Fibroblast of upper back skin (primary cell): Measurements from ENCODE around the gene ABCC6.
"Not testable (repeated sequence)": the region's sequence is repeated elsewhere in the genome, so short reads cannot be mapped to it uniquely, and the experiment has no call there.

ENCODE experiments used
- DNase-seq: peaks from one replicate; pipeline ENCODE4 v3.0.0-alpha.2; 2013

ABCC6 gene

DNA sequence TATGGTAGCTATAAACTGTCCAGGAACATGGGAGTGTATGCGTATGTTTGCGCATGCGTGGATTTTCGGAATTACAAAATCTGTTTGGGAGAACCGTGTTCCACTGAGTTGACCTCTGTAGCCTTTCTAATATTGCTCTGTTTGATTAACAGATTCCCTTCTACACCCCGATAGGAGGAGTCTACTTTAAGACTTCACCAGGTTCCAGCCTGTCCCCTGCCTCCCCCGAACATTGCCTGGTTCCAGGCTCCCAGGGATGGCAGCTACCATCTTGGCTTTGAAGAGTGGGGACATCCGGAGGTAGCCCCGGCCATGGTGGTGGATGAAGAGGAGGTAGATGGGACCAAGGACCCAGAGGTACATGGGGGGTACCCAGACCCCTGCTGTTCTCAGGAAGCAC, 1.9 kb downstream of the ABCC6 start:
- not testable (repeated sequence) for DNase-seq

DNA sequence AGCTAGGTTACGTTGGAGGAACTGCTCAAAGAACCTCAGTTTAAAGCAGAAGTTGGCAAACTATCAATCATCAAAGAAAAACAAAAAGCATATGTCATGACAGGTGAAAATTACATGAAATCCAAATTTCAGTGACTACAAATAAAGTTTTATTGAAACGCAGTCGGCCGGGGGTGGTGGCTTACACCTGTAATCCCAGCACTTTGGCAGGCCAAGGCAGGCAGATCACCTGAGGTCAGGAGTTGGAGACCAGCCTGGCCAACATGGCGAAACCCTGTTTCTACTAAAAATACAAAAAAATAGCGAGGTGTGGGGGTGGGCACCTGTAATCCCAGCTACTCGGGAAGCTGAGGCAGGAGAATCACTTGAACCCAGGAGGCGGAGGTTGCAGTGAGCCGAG, 2.8 kb downstream of the ABCC6 start:
- DNase-seq = not testable (repeated sequence)

DNA sequence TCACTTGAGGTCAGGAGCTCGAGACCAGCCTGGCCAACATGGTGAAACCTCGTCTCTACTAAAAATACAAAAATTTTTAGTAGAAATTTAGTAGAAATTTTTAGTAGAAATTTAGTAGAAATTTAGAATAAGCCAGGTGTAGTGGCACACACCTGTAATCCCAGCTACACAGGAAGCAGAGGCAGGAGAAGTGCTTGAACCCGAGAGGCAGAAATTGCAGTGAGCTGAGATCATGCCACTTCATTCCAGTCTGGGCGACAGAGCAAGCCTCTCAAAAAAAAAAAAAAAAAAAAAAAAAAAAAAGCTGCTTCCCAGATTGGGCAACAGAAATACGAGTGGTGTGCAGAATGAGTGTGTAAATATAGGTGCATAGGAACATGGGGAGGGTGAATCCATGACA, 4.5 kb downstream of the ABCC6 start:
- DNase-seq = not testable (repeated sequence)

DNA sequence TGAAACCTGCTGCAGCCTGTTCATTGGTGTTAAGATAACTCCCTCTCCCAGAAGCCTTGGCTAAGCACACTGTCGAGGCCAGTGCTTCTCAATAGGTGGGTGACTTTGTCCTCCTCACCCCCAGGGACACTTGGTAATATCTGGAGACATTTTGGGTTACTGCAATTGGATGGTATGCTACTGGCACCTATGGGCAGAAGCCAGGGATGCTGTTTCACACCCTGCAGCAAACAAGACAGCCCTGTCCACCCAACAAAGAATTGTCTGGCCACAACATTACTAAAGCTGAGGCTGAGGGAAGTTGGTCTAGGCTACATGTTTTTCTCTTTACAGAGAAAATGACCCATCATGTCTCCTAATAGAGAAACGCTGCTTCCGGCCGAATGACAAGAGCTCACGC, 4.9 kb downstream of the ABCC6 start:
- DNase-seq = not testable (repeated sequence)

DNA sequence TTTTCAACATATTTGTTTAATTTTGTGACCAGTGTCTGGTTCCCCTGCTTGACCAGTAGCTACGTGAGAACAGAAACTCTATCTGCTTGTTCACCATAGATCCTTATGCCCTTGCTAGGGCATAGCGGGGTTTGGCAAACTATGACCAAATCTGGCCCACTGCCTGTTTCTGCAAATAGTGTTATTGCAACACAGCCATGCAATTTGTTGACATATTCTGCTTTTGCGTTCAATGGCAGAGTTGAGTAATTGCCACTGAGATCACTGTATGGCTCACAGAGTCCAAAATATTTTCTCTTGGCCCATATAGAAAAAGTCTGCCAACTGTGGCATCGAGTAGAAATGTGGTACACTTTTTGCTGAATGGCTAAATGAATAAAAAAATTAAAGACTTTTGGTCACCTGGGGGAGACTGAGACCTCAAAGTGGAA, 9.4 kb downstream of the ABCC6 start:
- DNase-seq = not testable (repeated sequence)

DNA sequence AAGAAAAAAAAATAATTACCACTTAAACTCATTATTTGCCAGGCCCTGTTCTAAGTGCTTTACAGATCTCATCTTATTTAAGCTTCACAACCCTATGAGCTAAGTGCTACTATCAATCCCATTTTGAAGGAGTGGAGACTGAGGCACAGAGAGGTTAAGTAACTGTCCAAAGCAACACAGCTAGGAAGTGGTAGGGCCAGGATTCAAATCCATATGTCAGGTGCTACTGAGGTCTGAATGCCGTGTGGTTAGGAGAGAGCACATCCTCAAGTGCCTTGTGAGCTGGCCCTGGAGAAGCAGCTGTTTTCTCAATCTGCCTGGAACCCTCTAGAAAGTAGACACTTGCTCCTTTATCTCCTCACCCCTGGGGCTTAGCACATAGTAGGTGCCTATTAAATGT, 11.9 kb downstream of the ABCC6 start:
- DNase-seq = not testable (repeated sequence)

DNA sequence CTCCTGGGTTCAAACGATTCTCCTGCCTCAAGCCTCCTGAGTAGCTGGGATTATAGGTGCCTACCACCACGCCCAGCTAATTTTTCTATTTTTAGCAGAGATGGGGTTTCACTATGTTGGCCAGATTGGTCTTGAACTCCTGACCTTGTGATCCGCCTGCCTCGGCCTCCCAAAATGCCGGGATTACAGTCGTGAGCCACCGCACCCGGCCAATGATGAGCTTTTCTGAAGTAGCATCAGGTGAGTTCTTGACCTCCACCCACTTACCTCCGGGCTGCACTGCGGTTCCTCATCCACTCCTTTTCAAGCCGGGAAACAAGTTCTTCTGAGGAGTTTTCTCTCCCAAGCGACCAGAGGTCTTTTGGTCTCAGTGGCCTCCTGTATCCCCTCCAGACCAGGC, 14.8 kb downstream of the ABCC6 start:
- not testable (repeated sequence) for DNase-seq

DNA sequence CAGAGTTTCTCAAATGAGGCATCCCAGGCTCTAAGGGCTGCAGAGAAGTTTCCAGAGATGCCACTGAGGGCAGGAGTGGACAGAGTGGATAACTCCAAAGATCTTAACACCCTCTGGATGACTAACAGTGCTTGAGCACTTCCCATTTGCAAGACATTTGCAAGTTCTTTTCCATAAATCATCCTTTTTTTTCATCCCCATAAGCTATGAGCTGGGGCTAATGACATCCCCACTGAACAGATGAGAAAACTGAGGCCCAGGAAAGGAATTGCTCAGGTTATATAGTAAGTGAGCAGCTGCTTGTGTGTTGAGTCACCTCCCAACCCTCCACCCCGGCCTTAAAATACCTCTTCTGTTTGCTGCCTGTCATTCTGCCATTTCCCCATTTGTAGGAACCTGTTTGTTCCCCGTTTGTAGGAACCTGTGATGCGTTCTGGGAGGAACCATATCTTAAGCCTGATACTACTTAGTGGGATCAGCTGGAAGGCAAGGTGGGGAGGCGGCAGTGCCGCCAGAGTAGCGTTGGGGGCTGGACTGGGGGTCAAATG, 15.4 kb downstream of the ABCC6 start:
- not testable (repeated sequence) for DNase-seq

DNA sequence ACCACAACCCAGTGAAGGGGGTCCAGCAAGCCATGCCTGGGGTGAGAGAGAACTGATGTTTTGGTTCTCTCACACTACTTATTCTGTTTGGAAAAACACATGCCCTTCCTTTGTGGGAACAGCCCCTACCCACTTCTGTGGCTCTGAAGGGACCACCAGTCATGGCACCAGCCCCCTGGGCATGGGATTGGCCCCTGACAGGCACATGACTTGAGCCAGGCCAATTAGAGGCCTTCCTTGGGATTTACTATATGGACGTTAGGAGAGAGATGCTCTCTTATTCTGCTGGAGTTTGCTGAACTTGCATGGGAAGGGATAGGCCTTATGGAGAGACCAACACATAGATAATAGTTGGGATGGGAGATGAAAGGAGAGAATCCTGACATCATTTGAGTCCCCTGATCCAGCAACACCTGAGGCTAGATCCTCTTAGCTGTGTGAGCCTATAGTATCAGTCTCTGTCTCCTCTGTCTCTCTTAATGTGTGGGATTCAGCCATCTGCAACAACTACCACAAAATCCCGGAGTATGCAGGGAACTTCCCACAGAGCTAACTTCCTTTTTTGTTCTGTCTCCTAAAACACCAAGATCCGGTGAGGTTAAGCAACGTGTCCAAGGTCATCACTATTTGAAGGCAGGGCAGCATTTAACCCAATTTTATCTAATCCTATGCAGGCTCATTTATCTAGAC, 16.1 kb downstream of the ABCC6 start:
- DNase-seq = not testable (repeated sequence)

DNA sequence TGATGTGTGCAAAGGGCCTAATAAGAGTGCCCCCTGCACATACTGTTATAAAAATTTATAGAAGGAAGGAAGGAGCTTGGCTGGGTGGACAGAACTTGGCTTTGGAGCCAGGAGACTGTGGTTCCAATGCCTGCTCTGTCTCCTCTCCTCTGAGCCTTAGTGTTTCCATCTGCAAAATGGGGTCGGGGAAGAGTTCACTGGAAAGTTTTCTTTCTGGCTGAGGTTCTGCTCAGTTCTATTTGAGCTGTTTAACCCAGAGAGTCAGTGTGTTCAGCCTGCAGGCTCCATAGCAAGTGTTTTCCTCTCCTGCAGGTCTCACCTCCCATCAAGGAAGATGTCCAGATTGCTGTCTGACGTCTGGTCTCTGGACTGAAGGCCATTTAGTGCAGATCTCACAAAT, 17.4 kb downstream of the ABCC6 start:
- not testable (repeated sequence) for DNase-seq

DNA sequence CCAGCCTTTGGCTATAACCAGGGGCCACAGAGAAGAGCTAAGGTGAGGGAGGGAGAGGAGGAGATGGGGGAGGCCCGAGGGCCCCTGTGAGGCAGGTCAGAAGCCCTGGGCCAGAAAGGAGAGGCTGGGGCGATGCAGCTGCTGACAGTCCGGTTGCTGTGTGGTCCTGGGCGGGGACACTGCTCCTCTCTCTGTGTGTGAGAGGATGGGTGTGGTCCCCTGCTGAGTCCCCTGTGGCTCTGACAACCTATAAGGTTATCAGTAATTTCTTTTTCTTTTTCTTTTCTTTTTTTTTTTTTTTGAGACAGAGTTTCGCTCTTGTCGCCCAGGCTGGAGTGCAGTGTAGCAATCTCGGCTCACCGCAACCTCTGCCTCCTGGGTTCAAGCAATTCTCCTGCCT, 18.7 kb downstream of the ABCC6 start:
- DNase-seq = not testable (repeated sequence)

DNA sequence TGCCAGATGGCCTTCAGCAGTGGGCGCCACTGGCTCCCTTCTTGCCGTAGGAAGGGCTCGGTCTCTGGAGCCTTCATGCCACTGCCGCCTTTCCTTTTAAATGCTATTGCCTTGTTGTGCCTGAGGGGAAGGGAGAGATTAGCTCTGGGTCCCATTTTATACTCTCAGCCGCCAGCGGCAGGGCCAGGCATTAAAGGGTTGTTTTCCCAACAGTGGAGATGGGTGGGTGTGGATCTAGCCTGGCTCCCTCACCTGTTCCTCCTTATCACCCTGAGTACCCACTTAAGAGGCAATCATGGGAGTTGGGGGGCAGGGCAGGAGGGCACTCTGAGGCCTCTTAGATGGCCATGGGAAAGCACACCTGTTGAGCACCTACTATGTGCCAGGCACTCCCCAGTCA, 19.8 kb downstream of the ABCC6 start:
- not testable (repeated sequence) for DNase-seq

DNA sequence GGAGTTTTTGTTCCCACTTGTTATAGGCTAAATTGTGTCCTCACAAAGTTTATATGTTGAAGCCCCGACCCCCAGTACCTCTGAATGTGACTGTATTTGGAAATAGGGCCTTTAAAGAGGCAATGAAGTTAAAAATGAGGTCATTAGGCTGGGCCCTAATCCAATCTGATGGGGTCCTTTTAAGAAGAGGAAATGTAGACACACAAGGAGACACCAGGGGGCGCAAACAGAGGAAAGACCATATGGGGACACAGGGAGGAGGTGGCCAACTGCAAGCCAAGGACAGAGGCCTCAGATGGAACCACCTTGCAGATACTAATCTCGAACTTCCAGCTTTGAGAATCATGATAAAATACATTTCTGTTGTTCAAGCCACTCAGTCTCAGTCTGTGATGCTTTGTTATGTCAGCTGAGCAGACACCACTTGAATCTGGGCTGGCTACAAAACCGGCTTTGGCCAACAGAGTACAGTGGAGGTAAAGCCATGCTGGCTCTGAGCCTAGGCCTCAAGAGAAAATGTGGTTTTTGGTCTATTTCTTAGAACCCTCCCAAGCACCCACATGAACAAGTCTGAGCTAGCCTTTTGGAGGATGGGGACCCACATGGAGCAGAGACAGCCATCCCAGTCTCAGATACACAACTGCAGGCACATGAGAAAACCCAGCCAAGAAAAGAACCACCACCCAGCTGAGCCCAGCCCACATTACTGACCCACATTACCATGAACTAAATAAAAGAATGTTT, 20.7 kb downstream of the ABCC6 start:
- DNase-seq = peak; percentile 43

DNA sequence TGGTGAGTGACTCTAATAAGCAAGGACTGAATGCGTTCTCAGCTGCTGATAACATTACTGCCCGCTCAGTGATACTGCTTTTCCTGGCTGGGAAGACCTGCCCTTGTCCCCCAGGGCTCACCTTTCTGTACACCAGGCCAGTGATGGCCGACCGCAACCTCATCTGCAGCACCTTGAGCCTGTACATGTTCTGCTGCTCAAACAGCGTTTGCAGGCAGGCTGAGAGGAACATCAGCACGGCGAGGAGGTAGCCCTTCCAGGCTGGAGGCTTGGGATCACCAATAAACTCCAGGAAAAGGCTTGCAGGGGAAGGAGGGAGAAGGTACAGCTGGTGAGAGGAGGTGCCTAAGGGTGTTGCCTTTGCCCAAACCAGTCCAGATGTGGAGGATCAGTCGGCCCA, 21.4 kb downstream of the ABCC6 start:
- not testable (repeated sequence) for DNase-seq

DNA sequence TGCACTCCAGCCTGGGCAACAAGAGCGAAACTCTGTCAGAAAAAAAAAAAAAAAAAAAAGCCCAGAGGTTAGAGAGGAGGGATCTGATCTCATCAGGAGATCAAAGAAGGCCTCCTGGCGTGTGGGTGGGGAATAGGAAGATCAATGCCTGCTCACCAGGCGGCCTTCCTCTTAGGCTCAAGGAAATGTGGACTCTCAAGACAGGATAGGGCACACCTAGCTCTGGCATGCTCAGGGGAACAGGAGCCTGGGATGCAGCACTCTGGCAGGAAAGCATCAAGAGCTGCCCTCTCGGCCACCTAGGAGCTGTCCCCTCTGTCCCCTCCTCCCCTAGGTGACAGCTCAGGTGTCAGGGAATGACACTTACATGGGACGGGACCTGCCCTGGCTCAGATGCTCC, 22.9 kb downstream of the ABCC6 start:
- not testable (repeated sequence) for DNase-seq

DNA sequence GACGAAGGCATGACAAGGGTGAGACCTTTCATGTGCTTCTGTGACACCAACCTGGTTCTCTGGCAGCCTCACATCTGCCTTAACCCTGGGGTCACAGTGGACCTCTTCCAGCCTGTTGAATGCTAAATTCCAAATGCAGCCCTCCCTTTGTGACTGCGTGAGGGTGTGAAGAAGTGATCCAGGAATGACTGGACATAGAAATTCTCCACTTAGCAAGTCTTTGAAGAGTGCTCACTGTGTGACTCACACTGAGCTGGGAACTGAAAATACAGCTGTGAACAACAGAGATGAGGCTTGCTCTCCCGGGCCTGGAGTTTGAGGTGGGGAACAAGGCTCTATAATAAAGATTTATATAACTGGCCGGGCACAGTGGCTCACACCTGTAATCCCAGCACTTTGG, 23.9 kb downstream of the ABCC6 start:
- DNase-seq = peak; percentile 55

DNA sequence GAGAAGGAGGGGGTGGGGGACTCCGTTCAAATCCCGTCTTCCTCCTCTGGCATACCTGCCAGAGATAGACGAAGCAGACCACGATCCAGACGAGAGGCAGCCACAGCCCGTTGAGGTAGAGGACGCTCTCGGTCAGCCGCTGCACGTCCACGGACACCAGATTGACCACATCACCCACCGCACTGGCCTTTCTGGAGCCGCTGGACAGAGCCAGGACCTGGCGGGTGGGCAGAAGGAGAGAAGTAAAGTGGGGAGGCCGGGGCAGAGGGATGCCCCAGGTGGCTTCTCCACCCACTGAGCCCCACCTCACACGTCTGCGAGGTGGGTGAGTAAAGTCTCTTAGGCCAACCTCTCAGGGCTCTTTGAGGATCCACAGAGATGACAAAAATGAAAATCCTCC, 25.3 kb downstream of the ABCC6 start:
- no peak for DNase-seq

DNA sequence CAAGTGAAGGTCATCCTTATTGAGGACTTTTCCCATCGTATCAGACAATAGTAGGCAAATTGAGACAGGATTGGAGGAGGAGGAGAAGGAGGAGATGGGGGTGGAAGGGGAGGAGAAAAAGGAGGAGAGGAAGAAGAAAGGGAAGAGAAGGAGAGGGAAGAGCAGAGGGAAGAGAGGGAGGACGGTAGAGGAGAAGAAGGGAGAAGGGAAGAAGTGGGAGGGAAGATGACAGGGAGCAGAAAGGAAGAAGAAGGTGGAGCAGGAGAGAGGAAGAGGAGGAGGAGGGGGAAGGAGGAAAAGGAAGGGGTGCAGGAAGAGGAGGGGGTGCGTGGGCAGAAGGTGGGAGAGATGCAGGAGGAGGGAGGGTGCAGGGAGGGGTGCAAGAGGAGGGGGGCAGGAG, 26.0 kb downstream of the ABCC6 start:
- DNase-seq = no peak

DNA sequence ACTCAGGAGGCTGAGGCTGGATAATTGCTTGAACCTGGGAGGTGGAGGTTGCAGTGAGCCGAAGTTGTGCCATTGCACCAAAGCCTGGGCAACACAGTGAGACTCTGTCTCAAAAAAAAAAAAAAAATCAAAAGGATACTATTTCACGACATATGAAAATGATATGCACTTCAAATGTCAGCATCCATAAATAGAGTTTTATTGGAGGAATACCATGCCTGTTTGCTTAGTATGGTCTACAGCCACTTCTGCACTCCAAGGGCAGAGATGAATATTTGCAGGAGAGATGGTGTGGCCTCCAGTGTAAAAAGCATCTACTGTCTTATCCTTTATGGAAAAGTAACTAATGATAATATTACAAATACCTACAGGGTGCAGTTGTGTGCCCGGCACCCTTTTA, 27.2 kb downstream of the ABCC6 start:
- no peak for DNase-seq

DNA sequence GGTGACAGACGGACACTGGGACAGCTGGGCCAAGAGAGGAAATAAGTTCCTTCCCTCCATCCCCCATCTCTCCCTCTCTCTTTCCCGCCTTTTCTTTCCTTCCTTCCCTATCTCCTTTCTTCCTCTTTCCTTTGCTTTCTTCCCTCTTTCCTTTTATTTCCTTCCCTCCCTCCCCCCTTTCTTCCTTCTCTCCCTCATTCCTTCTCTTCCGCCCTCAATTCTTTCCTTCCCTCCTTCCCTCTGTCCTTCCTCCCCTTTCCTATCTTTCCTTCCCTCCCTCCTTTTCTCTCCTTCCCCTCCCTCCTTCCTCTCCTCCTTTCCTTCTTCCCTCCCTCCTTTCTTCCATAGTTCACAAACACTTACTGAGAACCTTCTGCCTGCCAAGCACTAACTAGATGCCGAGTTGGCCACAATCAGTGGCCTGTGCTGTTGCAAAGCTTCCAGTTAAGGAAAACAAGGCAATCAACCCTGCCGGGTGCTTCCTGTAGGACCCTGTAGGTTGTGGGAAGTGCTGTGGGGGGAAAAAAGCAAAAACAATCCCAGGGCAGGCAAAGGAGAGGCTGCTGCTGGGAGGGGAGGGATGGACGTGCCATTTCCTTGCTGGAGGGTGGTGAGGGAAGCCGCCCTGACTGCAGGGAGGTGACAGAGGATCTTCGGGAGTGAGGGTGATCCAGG, 31.7 kb downstream of the ABCC6 start:
- DNase-seq = no peak

DNA sequence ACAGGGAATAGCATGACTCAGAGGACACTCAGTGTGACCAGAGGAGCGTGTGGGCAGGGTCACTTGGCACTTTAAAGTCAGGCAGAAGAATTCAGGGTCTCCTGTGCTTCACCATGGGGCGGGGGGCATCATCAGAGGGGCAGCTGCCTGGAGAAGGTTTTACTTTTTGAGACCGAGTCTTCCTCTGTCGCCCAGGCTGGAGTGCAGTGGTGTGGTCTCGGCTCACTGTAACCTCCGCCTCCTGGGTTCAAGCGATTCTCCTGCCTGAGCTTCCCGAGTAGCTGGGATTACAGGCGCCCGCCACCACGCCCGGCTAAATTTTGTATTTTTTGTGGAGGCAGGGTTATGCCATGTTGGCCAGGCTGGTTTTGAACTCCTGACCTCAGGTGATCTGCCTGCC, 32.3 kb downstream of the ABCC6 start:
- DNase-seq = not testable (repeated sequence)

DNA sequence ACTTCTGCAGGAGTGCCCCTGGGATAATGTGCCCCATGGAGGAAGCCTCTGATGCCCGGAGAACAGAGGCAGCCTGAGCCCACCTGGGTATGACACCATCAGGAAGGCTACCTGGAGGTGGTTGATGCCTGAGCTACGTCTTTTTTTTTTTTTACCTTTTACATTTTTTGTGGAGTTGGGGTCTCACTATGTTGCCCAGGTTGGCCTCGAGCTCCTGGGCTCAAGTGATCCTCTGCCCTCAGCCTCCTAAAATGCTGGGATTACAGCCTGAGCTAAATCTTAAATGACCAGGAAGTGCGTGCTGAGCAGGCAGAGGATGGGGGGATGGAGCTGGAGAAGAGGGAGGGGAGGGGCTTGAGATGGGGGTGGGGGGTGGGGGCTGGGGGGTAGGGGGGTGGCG, 32.7 kb downstream of the ABCC6 start:
- no peak for DNase-seq

DNA sequence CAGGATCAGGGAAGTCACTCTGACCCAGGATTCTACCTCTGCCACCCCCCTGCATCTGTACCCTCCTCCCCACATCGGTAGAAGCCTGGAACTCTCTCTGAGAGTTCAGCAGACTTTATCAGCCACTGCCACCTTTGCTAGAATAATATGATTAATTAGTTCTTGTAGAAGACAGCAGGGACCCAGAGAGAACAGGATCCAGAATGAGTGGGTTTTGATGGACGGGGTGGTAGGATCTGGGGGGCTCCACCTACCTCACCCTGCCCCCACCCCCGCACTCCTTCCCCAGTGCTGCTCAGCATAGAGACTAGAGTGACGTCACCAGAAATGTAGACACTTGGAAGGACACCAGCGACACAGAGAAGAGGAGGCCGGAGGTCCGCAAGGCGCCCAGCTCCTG, 33.5 kb downstream of the ABCC6 start:
- DNase-seq = no peak

DNA sequence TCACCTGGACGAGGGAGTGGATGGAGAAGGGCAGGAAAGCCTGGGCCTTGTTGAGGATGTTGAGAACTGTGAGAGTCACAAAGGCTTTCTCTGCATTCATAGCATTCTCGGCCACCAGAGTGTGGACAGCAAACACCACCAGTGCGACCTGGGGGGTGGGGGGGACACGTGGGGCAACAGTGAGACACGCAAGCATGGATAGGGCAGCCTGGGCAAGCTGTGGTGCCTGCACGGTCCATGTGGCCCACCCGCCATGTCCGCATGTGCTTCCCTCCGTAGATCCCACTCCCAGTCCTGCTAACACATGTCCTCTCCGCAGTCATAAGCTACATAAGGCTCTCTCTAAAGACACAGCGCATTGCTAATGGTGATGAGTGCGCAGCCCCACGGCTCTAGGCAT, 34.5 kb downstream of the ABCC6 start:
- no peak for DNase-seq
